ENCODE results near the gene ITGAL.
"Not testable (repeated sequence)": the region's sequence is repeated elsewhere in the genome, so short reads cannot be mapped to it uniquely, and the experiment has no call there.

GRCh38 chr16:30539986-30540526 is 67.5 kb downstream of the ITGAL start:
- not testable (repeated sequence) for TF ChIP-seq CTCF (IDR thresholded peaks at IDR 0.05 in 8 of 11, conservative IDR thresholded peaks at IDR 0.05 in 3 of 11); POLR2A (IDR thresholded peaks at IDR 0.05)
